GM21723 (cell line): ENCODE results near the gene MAS1L.

Source experiments
- ATAC-seq: cut with Tn5 transposase; IDR thresholded peaks from one replicate; pipeline ENCODE4 v1.9.1; 2021; ENCODE audit warnings: mild to moderate bottlenecking, moderate library complexity; ENCODE audit not compliant: unreplicated experiment

The MAS1L gene

GRCh38 chr6:29487660-29488059 is at the start of gene MAS1L:
Gene MAS1L, minus strand, starts transcription at chr6:29487956. Its CDS starts 54 bp downstream, at chr6:29487902.
- ATAC-seq, result no peak

- ATAC-seq, result no peak
Observed at GRCh38 chr6:29532320-29532951, 44.7 kb upstream of the MAS1L start.

- no peak for ATAC-seq
Observed at GRCh38 chr6:29531668-29532067, 43.9 kb upstream of the MAS1L start.

GRCh38 chr6:29530671-29531310 is 43.0 kb upstream of the MAS1L start:
- no peak for ATAC-seq

- ATAC-seq, result no peak
Observed at GRCh38 chr6:29529956-29530355, 42.2 kb upstream of the MAS1L start.

- no peak for ATAC-seq
Observed at GRCh38 chr6:29528988-29529560, 41.3 kb upstream of the MAS1L start.

- ATAC-seq, result no peak
Observed at GRCh38 chr6:29528300-29528931, 40.7 kb upstream of the MAS1L start.

- no peak for ATAC-seq
Observed at GRCh38 chr6:29527564-29527963, 39.8 kb upstream of the MAS1L start.

- ATAC-seq, result no peak
Observed at GRCh38 chr6:29527126-29527525, 39.4 kb upstream of the MAS1L start.

- no peak for ATAC-seq
Observed at GRCh38 chr6:29525311-29525639, 37.5 kb upstream of the MAS1L start.

GRCh38 chr6:29524444-29525310 is 36.9 kb upstream of the MAS1L start:
- ATAC-seq, result no peak

GRCh38 chr6:29524044-29524443 is 36.3 kb upstream of the MAS1L start:
- ATAC-seq, result no peak

- no peak for ATAC-seq
Observed at GRCh38 chr6:29522227-29522626, 34.5 kb upstream of the MAS1L start.

GRCh38 chr6:29521006-29521680 is 33.4 kb upstream of the MAS1L start:
- ATAC-seq, result no peak

- ATAC-seq, result no peak
Observed at GRCh38 chr6:29520232-29520631, 32.5 kb upstream of the MAS1L start.

GRCh38 chr6:29519291-29520010 is 31.7 kb upstream of the MAS1L start:
- no peak for ATAC-seq

GRCh38 chr6:29517728-29518440 is 30.1 kb upstream of the MAS1L start:
- no peak for ATAC-seq

GRCh38 chr6:29517245-29517644 is 29.5 kb upstream of the MAS1L start:
- ATAC-seq, result no peak

- ATAC-seq, result no peak
Observed at GRCh38 chr6:29516108-29516507, 28.4 kb upstream of the MAS1L start.
